ENCODE results near the gene SLITRK4.

DNA sequence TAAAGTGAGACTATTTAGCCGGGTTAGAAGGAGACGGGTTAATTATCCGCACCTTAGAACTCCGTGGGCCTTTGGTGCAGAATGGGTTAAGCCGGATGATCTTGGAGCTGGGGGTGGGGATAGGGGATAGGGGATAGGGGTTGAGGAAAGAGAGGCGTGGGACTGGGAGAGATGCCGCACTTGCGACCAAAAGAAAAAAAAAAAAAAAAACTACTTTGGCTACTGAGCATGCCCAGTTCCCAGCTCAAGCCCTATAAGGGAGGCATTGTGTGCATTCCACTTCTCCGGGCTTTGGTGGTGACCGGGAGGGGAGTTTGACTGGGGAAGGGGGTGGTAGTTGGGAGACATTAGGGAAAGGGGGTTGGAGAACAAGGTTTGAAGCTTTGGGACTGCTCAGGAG is at the start of gene SLITRK4:
- TF ChIP-seq, protein P1, sequence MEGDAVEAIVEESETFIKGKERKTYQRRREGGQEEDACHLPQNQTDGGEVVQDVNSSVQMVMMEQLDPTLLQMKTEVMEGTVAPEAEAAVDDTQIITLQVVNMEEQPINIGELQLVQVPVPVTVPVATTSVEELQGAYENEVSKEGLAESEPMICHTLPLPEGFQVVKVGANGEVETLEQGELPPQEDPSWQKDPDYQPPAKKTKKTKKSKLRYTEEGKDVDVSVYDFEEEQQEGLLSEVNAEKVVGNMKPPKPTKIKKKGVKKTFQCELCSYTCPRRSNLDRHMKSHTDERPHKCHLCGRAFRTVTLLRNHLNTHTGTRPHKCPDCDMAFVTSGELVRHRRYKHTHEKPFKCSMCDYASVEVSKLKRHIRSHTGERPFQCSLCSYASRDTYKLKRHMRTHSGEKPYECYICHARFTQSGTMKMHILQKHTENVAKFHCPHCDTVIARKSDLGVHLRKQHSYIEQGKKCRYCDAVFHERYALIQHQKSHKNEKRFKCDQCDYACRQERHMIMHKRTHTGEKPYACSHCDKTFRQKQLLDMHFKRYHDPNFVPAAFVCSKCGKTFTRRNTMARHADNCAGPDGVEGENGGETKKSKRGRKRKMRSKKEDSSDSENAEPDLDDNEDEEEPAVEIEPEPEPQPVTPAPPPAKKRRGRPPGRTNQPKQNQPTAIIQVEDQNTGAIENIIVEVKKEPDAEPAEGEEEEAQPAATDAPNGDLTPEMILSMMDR (IDR thresholded peaks at IDR 0.05): no peak
- no peak for TF ChIP-seq POLR2AphosphoS5 (IDR thresholded peaks at IDR 0.05; ENCODE audit: low read depth, low read length)

Measured in Panc1 (cell line).